Panc1 (cell line): ENCODE measurements around the gene TSPAN15.

Source experiments
- REST ChIP-seq, 2 experiments: IDR thresholded peaks; 2 replicates each; pipeline ENCODE4 v1.6.1; 2011 to 2012; ENCODE audit warnings: low read depth in 2 of 2, control low read depth in 1 of 2, low read length in 1 of 2, mild to moderate bottlenecking in 1 of 2, moderate library complexity in 1 of 2; ENCODE audit not compliant: insufficient read depth in 1 of 2
- SIN3A ChIP-seq: IDR thresholded peaks from 2 replicates; pipeline ENCODE4 v1.6.1; 2012; ENCODE audit warnings: low read depth, mild to moderate bottlenecking, low read length, moderate library complexity, borderline replicate concordance; ENCODE audit not compliant: insufficient read depth
- TF ChIP-seq, protein P1 (sequence below): fragments of 450-650 bp; IDR thresholded peaks from 2 replicates; pipeline ENCODE4 v1.5.1; 2017; ENCODE audit warnings: mild to moderate bottlenecking

DNA sequence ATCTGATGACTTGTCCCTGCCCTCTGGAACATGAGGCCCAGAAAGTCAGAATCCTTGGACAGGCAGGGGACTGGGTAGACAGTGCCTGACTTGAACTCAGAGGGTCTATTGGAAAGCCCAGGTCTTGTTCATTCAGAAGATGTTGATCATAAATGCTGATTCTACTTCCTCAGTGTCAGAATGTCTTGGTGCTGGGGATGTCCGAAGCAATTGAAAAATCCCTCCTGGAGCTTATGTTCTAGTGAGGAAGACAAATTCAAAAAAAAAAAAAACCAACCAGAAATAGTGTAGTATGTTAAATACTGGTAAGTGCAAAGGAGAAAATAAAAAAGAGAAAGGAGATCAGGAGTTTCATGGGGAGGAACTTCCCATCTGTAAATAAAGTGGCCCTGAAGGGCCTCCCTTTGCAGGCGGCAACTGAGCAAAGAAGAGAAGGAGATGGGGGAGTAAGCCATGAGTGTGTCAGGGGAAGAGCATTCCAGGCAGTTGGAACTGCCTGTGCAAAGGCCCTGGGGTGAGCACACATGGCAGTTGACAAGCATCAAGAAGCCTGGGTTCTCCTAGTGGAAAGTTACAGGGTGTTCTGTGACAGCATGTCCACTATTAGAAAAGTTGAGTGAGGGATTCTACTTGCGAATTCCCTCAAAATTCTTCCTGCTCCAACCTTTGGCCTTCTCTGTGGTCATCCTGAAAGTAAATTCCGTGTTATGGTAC, 30.7 kb downstream of the TSPAN15 start:
- TF ChIP-seq, protein P1, sequence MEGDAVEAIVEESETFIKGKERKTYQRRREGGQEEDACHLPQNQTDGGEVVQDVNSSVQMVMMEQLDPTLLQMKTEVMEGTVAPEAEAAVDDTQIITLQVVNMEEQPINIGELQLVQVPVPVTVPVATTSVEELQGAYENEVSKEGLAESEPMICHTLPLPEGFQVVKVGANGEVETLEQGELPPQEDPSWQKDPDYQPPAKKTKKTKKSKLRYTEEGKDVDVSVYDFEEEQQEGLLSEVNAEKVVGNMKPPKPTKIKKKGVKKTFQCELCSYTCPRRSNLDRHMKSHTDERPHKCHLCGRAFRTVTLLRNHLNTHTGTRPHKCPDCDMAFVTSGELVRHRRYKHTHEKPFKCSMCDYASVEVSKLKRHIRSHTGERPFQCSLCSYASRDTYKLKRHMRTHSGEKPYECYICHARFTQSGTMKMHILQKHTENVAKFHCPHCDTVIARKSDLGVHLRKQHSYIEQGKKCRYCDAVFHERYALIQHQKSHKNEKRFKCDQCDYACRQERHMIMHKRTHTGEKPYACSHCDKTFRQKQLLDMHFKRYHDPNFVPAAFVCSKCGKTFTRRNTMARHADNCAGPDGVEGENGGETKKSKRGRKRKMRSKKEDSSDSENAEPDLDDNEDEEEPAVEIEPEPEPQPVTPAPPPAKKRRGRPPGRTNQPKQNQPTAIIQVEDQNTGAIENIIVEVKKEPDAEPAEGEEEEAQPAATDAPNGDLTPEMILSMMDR: no peak
- TF ChIP-seq REST (IDR thresholded peaks at IDR 0.05; ENCODE audit: insufficient read depth in 1 of 2, low read depth in 2 of 2, low read length in 1 of 2): no peak
- TF ChIP-seq SIN3A: no peak
